Measurements from ENCODE around the gene CD82.

GRCh38 chr11:44615041-44615755, 49.7 kb downstream of the CD82 start:
- TF ChIP-seq CTCF (conservative IDR thresholded peaks at IDR 0.05; ENCODE audit: low read depth, low read length) (no peak), EZH2 (IDR thresholded peaks at IDR 0.05; ENCODE audit: borderline replicate concordance, low read depth, low read length, poor library complexity, severe bottlenecking) (no peak)

Measured in A673 (cell line).